ENCODE results near the gene C2orf76. TPM values are rescaled to one million over a fixed set of nuclear protein-coding genes. Genes with fewer than 3 reads are reported as not detected.

C2orf76 gene
- total RNA-seq, 1 experiment from 2014 or later, result 9.7 TPM

DNA sequence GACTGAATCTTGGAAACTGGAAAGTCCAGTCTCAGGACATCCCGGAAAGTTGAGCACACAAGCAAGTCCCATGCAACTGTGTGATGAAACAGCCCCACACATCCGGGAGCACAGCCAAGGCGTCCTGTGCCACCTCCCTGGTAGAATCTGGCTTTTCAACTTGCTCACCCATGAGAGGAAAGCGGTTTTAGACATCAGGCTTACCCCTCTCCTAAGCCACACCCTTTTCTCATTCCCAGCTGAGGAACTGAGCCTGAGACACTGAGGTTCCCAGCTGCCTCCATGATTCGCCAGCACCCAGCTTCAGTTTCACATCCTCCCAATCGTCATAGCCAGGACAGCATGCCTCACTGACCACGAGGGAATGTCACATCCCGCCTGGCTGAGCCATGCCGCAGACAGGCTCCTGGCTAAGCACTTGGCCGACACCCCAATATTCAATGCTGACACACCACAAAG is 82.7 kb downstream of the C2orf76 start:
- BruUV-seq (replicated peaks), result no TSS peak
- TF ChIP-seq, protein P1, sequence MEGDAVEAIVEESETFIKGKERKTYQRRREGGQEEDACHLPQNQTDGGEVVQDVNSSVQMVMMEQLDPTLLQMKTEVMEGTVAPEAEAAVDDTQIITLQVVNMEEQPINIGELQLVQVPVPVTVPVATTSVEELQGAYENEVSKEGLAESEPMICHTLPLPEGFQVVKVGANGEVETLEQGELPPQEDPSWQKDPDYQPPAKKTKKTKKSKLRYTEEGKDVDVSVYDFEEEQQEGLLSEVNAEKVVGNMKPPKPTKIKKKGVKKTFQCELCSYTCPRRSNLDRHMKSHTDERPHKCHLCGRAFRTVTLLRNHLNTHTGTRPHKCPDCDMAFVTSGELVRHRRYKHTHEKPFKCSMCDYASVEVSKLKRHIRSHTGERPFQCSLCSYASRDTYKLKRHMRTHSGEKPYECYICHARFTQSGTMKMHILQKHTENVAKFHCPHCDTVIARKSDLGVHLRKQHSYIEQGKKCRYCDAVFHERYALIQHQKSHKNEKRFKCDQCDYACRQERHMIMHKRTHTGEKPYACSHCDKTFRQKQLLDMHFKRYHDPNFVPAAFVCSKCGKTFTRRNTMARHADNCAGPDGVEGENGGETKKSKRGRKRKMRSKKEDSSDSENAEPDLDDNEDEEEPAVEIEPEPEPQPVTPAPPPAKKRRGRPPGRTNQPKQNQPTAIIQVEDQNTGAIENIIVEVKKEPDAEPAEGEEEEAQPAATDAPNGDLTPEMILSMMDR (IDR thresholded peaks at IDR 0.05; ENCODE audit: unreplicated experiment), result no peak
- Mint-ChIP-seq H3K27ac (ENCODE audit: low read depth, unreplicated experiment) (peak overlapping the region; percentile 87), H3K4me1 (ENCODE audit: insufficient read depth, unreplicated experiment) (peaks cover 16% of the 10 kb centered on the region), H3K36me3 (ENCODE audit: insufficient read depth, unreplicated experiment) (no peaks in the 10 kb centered on the region), H3K27me3 (ENCODE audit: insufficient read depth, unreplicated experiment) (no peaks in the 10 kb centered on the region), H3K9me3 (ENCODE audit: unreplicated experiment) (no peaks in the 10 kb centered on the region), H3K4me3 (ENCODE audit: unreplicated experiment) (peak overlapping the region; percentile 63)
- POLR2A ChIA-PET, result interaction anchor here (0.7 to 1.9 kb wide), 3 partner anchors 11 to 83 kb away, joined by 3 to 5 read pairs (median 3); partner anchors contain the start of genes C2orf76 and DBI
- CTCF ChIA-PET, result interaction anchor here (0.5 to 1.0 kb wide), 3 partner anchors 21 to 402 kb away, joined by 3 read pairs; no protein-coding TSS in a partner anchor
- DNase-seq (ENCODE audit: unreplicated experiment), result peak; percentile 96
- intact Hi-C loops (cut with micrococcal nuclease), result no loop called here

DNA sequence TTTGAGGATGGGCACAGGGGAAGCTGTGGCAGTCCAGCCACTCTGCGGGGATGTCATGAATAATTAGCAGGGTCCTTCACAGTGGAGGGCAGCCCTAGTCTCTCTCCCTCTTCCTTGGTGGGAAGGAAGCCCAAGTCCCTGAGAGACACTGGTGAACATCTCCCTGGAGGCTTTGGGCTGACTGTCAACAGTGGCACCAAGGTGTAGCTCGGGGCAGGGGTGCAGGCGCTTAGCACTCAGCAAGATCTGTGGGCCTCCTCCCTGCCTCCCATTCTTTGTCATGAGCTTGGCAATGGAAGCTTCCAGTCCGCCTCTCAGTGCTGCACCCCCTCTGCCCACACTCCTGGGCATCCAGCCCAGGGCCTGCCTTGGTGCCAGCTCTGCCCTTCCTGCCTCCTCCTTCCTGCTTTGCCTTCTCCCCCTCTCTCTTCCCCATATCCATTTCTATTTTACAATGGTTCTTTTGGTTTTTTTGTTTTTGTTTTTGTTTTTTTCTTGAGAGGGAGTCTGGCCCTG is 83.6 kb downstream of the C2orf76 start:
- H3K4me3 Mint-ChIP-seq (ENCODE audit: unreplicated experiment), result peak overlapping the region; percentile 63
- H3K9me3 Mint-ChIP-seq (ENCODE audit: unreplicated experiment), result no peaks in the 10 kb centered on the region
- CTCF ChIA-PET, result interaction anchor here (0.6 to 1.7 kb wide), 6 partner anchors 11 to 1256 kb away, joined by 3 to 6 read pairs (median 4); no protein-coding TSS in a partner anchor
- TF ChIP-seq, protein P1 (IDR thresholded peaks at IDR 0.05; ENCODE audit: unreplicated experiment), result no peak
- peak; percentile 84 for DNase-seq (ENCODE audit: unreplicated experiment)
- H3K4me1 Mint-ChIP-seq (ENCODE audit: insufficient read depth, unreplicated experiment), result peaks cover 16% of the 10 kb centered on the region
- no TSS peak for BruUV-seq (replicated peaks)
- no peaks in the 10 kb centered on the region for H3K27me3 Mint-ChIP-seq (ENCODE audit: insufficient read depth, unreplicated experiment)
- POLR2A ChIA-PET, result interaction anchor here (1.1 to 1.9 kb wide), 2 partner anchors 13 to 84 kb away, joined by 3 to 5 read pairs; partner anchors contain the start of genes C2orf76 and DBI
- H3K36me3 Mint-ChIP-seq (ENCODE audit: insufficient read depth, unreplicated experiment), result no peaks in the 10 kb centered on the region
- intact Hi-C loops (cut with micrococcal nuclease), result no loop called here
- peak overlapping the region; percentile 87 for H3K27ac Mint-ChIP-seq (ENCODE audit: low read depth, unreplicated experiment)

DNA sequence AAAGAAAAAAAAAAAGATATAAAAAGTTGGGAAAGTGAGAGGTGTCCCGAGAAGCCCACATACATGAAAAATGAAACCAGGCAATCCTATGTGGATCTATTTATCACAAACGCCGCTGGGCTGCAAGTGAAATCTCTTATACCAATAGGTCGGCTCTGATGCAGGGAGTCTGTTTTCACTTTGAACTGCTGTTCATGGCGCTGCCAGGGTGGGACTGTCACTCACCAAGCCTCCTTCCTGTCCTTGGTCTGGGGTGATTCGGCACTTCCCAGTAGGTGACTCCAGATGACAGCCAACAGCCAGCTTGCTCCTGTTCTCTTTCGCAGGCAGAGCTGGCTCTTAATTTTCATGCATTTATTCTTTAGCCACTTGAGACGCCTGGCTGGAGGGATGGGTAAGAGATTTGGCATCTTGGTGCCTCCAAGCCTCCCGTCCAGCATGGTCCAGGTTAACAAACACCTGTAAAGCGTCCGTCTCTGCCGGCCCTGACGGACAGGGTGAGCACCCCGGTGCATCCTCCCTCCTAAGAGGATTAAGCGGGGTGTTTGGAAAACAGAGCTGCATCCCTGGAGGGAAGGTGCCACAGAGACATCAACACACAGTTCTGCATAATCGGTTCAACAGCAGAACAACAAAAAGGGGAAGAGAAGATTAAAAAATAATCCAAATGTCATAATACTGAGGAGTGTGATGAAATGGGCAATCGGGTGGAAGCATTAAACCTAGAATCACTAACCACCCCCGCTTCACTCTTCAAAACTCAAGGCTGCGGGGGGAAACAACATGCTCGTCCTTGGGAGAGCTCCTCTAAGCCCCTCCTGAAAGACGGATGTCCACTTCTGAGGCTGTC is 84.3 kb downstream of the C2orf76 start:
- no peaks in the 10 kb centered on the region for H3K27me3 Mint-ChIP-seq (ENCODE audit: insufficient read depth, unreplicated experiment)

More for the DNA sequence above, 84.3 kb downstream of the C2orf76 start:
- Mint-ChIP-seq H3K4me3 (ENCODE audit: unreplicated experiment) (no peak overlapping the region), H3K36me3 (ENCODE audit: insufficient read depth, unreplicated experiment) (no peaks in the 10 kb centered on the region), H3K27ac (ENCODE audit: low read depth, unreplicated experiment) (no peak overlapping the region), H3K9me3 (ENCODE audit: unreplicated experiment) (no peaks in the 10 kb centered on the region), H3K4me1 (ENCODE audit: insufficient read depth, unreplicated experiment) (peaks cover 16% of the 10 kb centered on the region)
- POLR2A ChIA-PET, result interaction anchor here (0.6 kb wide), 1 partner anchor 115 kb away, joined by 4 read pairs; no protein-coding TSS in a partner anchor
- CTCF ChIA-PET, result interaction anchor here (0.6 to 1.7 kb wide), 6 partner anchors 10 to 1081 kb away, joined by 3 to 6 read pairs (median 4); no protein-coding TSS in a partner anchor
- TF ChIP-seq, protein P1 (IDR thresholded peaks at IDR 0.05; ENCODE audit: unreplicated experiment), result no peak
- no peak for DNase-seq (ENCODE audit: unreplicated experiment)
- no TSS peak for BruUV-seq (replicated peaks)
- intact Hi-C loops (cut with micrococcal nuclease), result no loop called here
